K562 (cell line): Measurements from ENCODE around the gene KCNC4. TPM values are rescaled to one million over a fixed set of nuclear protein-coding genes. Genes with fewer than 3 reads are reported as not detected.

Experiments
- ATAC-seq: fragments of 200-7000 bp; cut with Tn5 transposase; 3 replicates; pipeline ENCODE4 v1.9.1; 2020; ENCODE audit warnings: moderate library complexity
- BruUV-seq: library from RNA; stranded (reverse); fragments of 400-500 nt; replicated peaks from 2 replicates; lab custom pipeline; 2021; lab: Mats Ljungman, UMichigan
- CTCF ChIA-PET: fragments of 300-600 bp; formaldehyde crosslinking; extraction: SDS; loops from one replicate; lab custom pipeline; 2021; ENCODE audit warnings: low intra/inter-chr PET ratio; lab: Yijun Ruan, JAX
- POLR2A ChIA-PET: fragments of 300-600, 350-650 bp; sonication (Branson Sonifier 250); formaldehyde crosslinking; extraction: SDS; loops from one replicate; lab custom pipeline; 2021; ENCODE audit warnings: antibody characterized with exemption, inconsistent platforms; lab: Yijun Ruan, JAX
- DNase-seq, 4 experiments: peaks; one replicate each; pipeline versions ENCODE4 v3.0.0 to v3.0.0-alpha.2; 2011 to 2018; ENCODE audit warnings: low spot score in 3 of 4, mixed read lengths in 3 of 4; ENCODE audit errors: extremely low read depth in 1 of 4
- FAIRE-seq: peaks from 2 replicates; lab custom pipeline; 2011; peaks lifted over from hg19 to GRCh38; lab: Jason Lieb, UNC
- H2AFZ ChIP-seq: 2 replicates; pipeline ENCODE4 v1.6.0; 2011; ENCODE audit warnings: low read depth, low read length, control low read depth, inconsistent platforms
- H3K27ac ChIP-seq: fragments of 200-600 bp; 3 replicates; pipeline ENCODE4 v1.8.0; 2011; ENCODE audit warnings: low read depth, mild to moderate bottlenecking, control low read depth, inconsistent platforms, low read length, moderate library complexity, mixed read lengths; ENCODE audit errors: extremely low read depth
- H3K27me3 ChIP-seq, 2 experiments: fragments of 300-600 bp in 1 of 2; 2 replicates in 1 of 2; 3 replicates in 1 of 2; pipeline versions ENCODE4 v1.6.0 to v1.8.0; 2011; ENCODE audit warnings: inconsistent platforms in 2 of 2, low read length in 2 of 2, mild to moderate bottlenecking in 1 of 2, mixed read lengths in 1 of 2, moderate library complexity in 1 of 2; ENCODE audit not compliant: control insufficient read depth in 2 of 2, insufficient read depth in 2 of 2
- H3K36me3 ChIP-seq: fragments of 300-600 bp; 3 replicates; pipeline ENCODE4 v1.8.0; 2011; ENCODE audit warnings: mild to moderate bottlenecking, low read length, inconsistent platforms; ENCODE audit not compliant: control insufficient read depth, insufficient read depth
- H3K4me1 ChIP-seq, 2 experiments: fragments of 200-600 bp in 1 of 2; replicated peaks in 1 of 2; 2 replicates in 1 of 2; 3 replicates in 1 of 2; pipeline versions ENCODE4 v1.5.1 to v1.8.0; 2011; ENCODE audit warnings: inconsistent platforms in 2 of 2, low read length in 2 of 2, mild to moderate bottlenecking in 1 of 2, mixed read lengths in 1 of 2, moderate library complexity in 1 of 2; ENCODE audit not compliant: control insufficient read depth in 2 of 2, insufficient read depth in 2 of 2
- H3K4me2 ChIP-seq: 2 replicates; pipeline ENCODE4 v1.6.1; 2011; ENCODE audit warnings: low read length, control low read depth, inconsistent platforms, mixed read lengths; ENCODE audit not compliant: insufficient read depth
- H3K4me3 ChIP-seq: fragments of 200-600 bp; sonication (generic), shearing (Covaris generic); 2 replicates; pipeline ENCODE4 v1.5.1; 2016; ENCODE audit warnings: control low read depth, inconsistent platforms
- H3K79me2 ChIP-seq: fragments of 200-600 bp; 3 replicates; pipeline ENCODE4 v1.8.0; 2011; ENCODE audit warnings: low read length, inconsistent platforms; ENCODE audit not compliant: control insufficient read depth, insufficient read depth
- H3K9ac ChIP-seq, 2 experiments: 2 replicates each; pipeline versions ENCODE4 v1.6.0 to v1.6.1; 2011; ENCODE audit warnings: low read depth in 2 of 2, low read length in 2 of 2, control low read depth in 1 of 2, inconsistent platforms in 1 of 2, mild to moderate bottlenecking in 1 of 2, mixed read lengths in 1 of 2; ENCODE audit not compliant: insufficient read depth in 1 of 2
- H3K9me1 ChIP-seq: one replicate; pipeline ENCODE4 v1.6.0; 2011; ENCODE audit warnings: inconsistent platforms, mild to moderate bottlenecking, low read length, moderate library complexity; ENCODE audit not compliant: control insufficient read depth, insufficient read depth
- H3K9me3 ChIP-seq: replicated peaks from 2 replicates; pipeline ENCODE4 v1.5.1; 2011; ENCODE audit warnings: low read depth, low read length, inconsistent platforms; ENCODE audit not compliant: control insufficient read depth, insufficient read depth
- H4K20me1 ChIP-seq: replicated peaks from 2 replicates; pipeline ENCODE4 v1.6.1; 2011; ENCODE audit warnings: low read length, inconsistent platforms, mixed read lengths; ENCODE audit not compliant: control insufficient read depth, insufficient read depth
- MTA3 ChIP-seq: fragments of 450-650 bp; formaldehyde crosslinking; IDR thresholded peaks from 2 replicates; pipeline ENCODE4 v1.6.1; 2017; ENCODE audit warnings: mild to moderate bottlenecking, borderline replicate concordance
- RBM25 ChIP-seq: fragments of 200-400 bp; formaldehyde crosslinking; IDR thresholded peaks from 2 replicates; pipeline ENCODE4 v1.6.1; 2018; ENCODE audit warnings: low read length, low read depth, moderate library complexity; ENCODE audit not compliant: severe bottlenecking
- ZFP36 ChIP-seq: fragments of 150-350 bp; IDR thresholded peaks from 2 replicates; pipeline ENCODE4 v1.6.1; 2018; ENCODE audit warnings: low read length, low read depth; ENCODE audit not compliant: partially characterized antibody
- WGBS: fragments of 100-300 bp; shearing (Covaris generic); methylation state at CpG from one replicate; pipeline ENCODE4 v1.1.6; 2016; ENCODE audit warnings: low coverage, mixed read lengths; ENCODE audit not compliant: insufficient coverage; ENCODE audit errors: missing lambda C conversion rate; 5-methylcytosine and 5-hydroxymethylcytosine counted together
- in situ Hi-C: fragments of 300-500 bp; cut with MboI; formaldehyde crosslinking; loops from 4 replicates; pipeline ENCODE4 v1.15.0; 2018; ENCODE audit warnings: inconsistent platforms, mixed read lengths
- intact Hi-C: fragments of 100-400 bp; cut with micrococcal nuclease; formaldehyde crosslinking; loops from 2 replicates; pipeline ENCODE4 v1.14.2; 2022
- polyA plus RNA-seq, 8 experiments: library from polyadenylated mRNA; depleted of rRNA in 4 of 8; stranded (reverse) in 5 of 8; unstranded in 3 of 8; fragments of >200 nt; fragmentation: Nextera tagmentation in 2 of 8; fragmentation: Illumina TruSeq in 1 of 8; extraction: Ambion mirVana in 2 of 8; extraction: Trizol in 1 of 8; gene quantifications; 2 replicates each; pipeline versions ENCODE4 v1.2.1 to v1.2.3, GENCODE V29; 2011 to 2014; ENCODE audit warnings: inconsistent platforms in 1 of 8, missing spikeins in 1 of 8
- total RNA-seq, 7 experiments: library from RNA; depleted of rRNA in 6 of 7; stranded (reverse); fragments of >200 nt in 6 of 7; fragmentation: Illumina TruSeq in 2 of 7; extraction: Trizol in 2 of 7; gene quantifications; 2 replicates each; pipeline versions ENCODE4 v1.2.1 to v1.2.3, GENCODE V29; 2011 to 2021; ENCODE audit warnings: low replicate concordance in 1 of 7
- TF ChIP-seq, protein P1 (sequence below), 2 experiments: IDR thresholded peaks in 1 of 2; conservative IDR thresholded peaks in 1 of 2; 2 replicates each; pipeline ENCODE4 v1.6.1; 2016; ENCODE audit warnings: low read depth in 2 of 2, mild to moderate bottlenecking in 1 of 2, missing compliant biosample characterization in 1 of 2, missing genetic modification characterization in 1 of 2, moderate library complexity in 1 of 2

KCNC4 gene
- total and polyA plus RNA-seq, 9 of the 15 experiments (the other 6 are each of a cell fraction or from before 2014, with no cell fraction given), result 0.07 to 1.8 (median 0.73) TPM

DNA sequence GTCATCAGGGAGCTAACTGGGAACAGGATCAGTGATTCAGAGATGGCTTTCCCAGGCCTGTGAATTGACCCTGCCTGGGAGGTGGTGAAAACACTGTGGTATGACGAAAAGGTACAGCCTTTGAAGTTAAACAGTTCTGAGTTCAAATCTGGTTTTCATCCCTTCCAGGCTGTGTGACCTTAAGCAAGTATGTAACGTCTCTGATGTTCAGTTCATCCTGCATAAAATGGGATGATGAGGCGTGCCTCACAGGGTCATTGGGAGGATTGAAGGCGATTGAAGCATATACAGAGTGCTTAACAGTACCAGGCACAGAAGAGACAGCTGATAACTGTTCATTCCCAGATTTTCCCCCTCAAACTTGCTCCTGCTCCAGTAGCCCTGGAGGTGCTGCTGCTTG lies 11.0 kb downstream of the KCNC4 start:
- H3K79me2 ChIP-seq, result no peaks in the 10 kb centered on the region
- ATAC-seq (no peak), DNase-seq (no peak), FAIRE-seq (no peak)
- no peaks in the 10 kb centered on the region for H3K36me3 ChIP-seq
- TF ChIP-seq MTA3, result no peak
- TF ChIP-seq, protein P1, sequence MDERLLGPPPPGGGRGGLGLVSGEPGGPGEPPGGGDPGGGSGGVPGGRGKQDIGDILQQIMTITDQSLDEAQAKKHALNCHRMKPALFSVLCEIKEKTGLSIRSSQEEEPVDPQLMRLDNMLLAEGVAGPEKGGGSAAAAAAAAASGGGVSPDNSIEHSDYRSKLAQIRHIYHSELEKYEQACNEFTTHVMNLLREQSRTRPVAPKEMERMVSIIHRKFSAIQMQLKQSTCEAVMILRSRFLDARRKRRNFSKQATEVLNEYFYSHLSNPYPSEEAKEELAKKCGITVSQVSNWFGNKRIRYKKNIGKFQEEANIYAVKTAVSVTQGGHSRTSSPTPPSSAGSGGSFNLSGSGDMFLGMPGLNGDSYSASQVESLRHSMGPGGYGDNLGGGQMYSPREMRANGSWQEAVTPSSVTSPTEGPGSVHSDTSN (CRISPR knock-in tag; IDR thresholded peaks at IDR 0.05; ENCODE audit: low read depth), result no peak
- TF ChIP-seq, protein P1 (tag; conservative IDR thresholded peaks at IDR 0.05; ENCODE audit: low read depth), result no peak
- TF ChIP-seq RBM25, result peak; percentile 64
- TF ChIP-seq ZFP36, result peak; percentile 27
- TF ChIP-seq, all 486 proteins: peak for 2
- no peak overlapping the region for H3K27ac ChIP-seq
- H3K9me1 ChIP-seq, result no peaks in the 10 kb centered on the region
- no peak overlapping the region for H3K4me3 ChIP-seq
- H2AFZ ChIP-seq, result no peak overlapping the region
- POLR2A ChIA-PET, result interaction anchor here (1.7 kb wide), 1 partner anchor 9 kb away, joined by 6 read pairs; no protein-coding TSS in a partner anchor
- no TSS peak for BruUV-seq
- H3K27me3 ChIP-seq, result peaks cover 30 to 74% of the 10 kb centered on the region in 2 experiments; a peak in 4 of 5 replicates
- H3K4me1 ChIP-seq, result peaks cover 0 to 12% of the 10 kb centered on the region in 2 experiments; a peak in 2 of 5 replicates
- in situ Hi-C loops, result no loop called here
- 0% methylated on average over 4 of the region's 4 CpGs for WGBS
- H3K4me2 ChIP-seq, result no peak overlapping the region
- H3K9ac ChIP-seq, result no peak overlapping the region
- CTCF ChIA-PET, result no interaction called here
- peaks cover 40% of the 10 kb centered on the region for H4K20me1 ChIP-seq
- intact Hi-C loops, result no loop called here
- H3K9me3 ChIP-seq, result no peaks in the 10 kb centered on the region
